PC-9 (cell line): ENCODE data around the gene MPC1.
"Not testable (repeated sequence)": the region's sequence is repeated elsewhere in the genome, so short reads cannot be mapped to it uniquely, and the experiment has no call there.

Experiments used
- CTCF ChIP-seq: fragments of 200-600 bp; sonication (generic); conservative IDR thresholded peaks from 2 replicates; pipeline ENCODE4 v1.6.1; 2017; ENCODE audit warnings: mixed run types, antibody characterized with exemption, mild to moderate bottlenecking, moderate library complexity
- EZH2 ChIP-seq: fragments of 200-600 bp; sonication (generic); IDR thresholded peaks from 2 replicates; pipeline ENCODE4 v1.8.0; 2017; ENCODE audit warnings: antibody characterized with exemption, low read depth

- TF ChIP-seq CTCF, EZH2: not testable (repeated sequence)
Observed at GRCh38 chr6:166362427-166362826, 20.3 kb downstream of the MPC1 start.
